COLO668 (cell line): Measurements from ENCODE around the gene LUM.

Experiments
- DNase-seq: peaks from one replicate; lab custom pipeline; 2025; ENCODE audit not compliant: unreplicated experiment; lab: John Stamatoyannopoulos, UW

The LUM gene

GRCh38 chr12:91074851-91075250 is 36.4 kb downstream of the LUM start:
- DNase-seq, result no peak

GRCh38 chr12:91074154-91074709 is 37.1 kb downstream of the LUM start:
- DNase-seq, result no peak

- no peak for DNase-seq
These were observed 37.9 kb downstream of the LUM start for GRCh38 chr12:91073426-91073825.

GRCh38 chr12:91072931-91073330 is 38.4 kb downstream of the LUM start:
- DNase-seq, result peak; percentile 14

- DNase-seq, result no peak
These were observed 40.4 kb downstream of the LUM start for GRCh38 chr12:91070936-91071335.

DNA sequence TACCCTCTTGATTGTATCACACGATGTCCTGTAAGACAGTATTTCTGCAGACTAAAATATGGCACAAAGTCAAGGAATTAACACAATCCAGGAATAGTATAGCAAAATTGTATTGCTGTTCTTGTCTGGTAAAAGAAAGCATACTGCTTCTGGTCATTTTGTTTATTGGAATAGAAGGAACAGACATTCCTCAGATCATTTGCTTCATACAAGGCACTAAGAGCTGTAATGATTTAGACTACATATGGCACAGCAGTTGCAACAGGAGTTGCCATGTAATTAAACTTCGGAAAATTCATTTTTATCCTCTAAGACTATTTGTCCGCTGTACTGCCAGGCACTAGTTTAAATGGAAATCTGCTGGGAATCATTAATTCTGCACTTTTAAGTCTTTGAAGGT is 45.9 kb downstream of the LUM start:
- DNase-seq, result no peak

DNA sequence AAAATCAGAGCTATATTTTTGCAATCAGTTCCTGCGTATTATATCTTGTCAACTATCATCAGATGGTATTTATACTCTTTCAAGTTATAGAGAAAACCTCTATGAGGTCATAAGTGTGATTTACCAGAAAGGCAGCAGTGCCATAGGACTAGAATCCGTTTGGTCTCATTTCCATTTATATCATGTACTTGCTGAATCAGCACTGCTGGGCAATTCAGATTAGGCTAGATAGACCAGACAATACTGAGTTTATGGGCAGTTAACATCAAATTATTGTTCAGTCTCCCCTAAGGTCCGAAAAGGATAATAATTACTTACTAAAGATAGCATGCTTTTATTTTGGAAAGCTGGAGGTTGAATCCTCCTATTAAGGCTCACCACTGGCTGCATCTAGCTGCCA is 46.7 kb downstream of the LUM start:
- DNase-seq, result no peak

DNA sequence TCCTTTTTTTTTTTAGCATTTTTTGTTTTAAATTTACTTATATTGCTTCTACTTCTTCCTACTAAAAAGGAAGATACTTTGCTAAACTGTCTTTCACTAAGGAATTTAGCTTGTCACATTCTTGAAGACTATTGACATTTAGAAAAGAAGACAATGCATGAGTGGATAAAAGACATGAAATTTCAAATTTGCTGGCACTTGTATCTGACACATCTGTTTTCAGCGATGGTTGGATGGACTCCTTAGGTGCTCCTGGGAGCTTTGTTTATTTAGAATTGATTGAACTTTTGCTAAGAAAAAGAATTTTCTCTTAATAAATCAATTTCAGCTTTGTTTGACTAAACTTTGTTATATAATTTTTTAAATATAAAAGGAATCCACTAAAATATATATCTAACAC is 50.2 kb downstream of the LUM start:
- DNase-seq, result no peak

DNA sequence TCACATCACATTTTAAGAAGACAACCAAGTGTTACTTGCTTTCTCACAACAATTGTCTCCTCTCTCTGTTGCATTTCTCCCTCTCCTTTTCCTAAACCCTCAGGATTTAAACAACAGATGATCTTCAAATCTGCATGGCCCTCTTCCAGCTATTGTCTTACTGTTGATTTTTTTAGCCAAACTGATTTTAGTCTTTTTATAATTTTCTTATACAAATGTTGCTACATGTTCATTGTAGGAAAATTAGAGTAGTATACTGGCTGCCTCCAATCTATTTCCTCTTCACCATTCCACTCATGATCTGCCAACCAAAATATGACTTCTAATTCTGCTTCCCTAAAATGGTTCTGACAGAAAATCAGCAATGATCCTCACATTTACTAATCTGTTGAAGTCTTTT is 52.1 kb downstream of the LUM start:
- DNase-seq, result no peak

DNA sequence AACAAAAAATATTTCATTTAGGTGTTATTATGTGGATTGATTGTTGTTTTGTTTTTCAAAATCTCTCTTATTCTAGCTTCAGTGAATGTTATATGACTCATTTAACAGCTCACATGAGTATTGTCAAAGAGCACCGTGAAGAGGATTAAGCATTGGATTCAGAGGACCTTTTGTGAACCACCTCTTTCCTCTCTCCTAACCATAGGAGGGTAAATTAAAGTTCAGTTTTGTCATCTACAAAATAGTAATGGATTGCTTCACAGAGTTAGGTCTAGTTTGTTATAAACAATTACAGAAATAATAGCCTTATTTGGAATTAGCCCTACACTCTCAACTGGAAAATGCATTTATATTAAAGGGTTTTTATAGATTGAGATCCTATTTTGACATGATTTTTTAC is 52.5 kb downstream of the LUM start:
- no peak for DNase-seq

DNA sequence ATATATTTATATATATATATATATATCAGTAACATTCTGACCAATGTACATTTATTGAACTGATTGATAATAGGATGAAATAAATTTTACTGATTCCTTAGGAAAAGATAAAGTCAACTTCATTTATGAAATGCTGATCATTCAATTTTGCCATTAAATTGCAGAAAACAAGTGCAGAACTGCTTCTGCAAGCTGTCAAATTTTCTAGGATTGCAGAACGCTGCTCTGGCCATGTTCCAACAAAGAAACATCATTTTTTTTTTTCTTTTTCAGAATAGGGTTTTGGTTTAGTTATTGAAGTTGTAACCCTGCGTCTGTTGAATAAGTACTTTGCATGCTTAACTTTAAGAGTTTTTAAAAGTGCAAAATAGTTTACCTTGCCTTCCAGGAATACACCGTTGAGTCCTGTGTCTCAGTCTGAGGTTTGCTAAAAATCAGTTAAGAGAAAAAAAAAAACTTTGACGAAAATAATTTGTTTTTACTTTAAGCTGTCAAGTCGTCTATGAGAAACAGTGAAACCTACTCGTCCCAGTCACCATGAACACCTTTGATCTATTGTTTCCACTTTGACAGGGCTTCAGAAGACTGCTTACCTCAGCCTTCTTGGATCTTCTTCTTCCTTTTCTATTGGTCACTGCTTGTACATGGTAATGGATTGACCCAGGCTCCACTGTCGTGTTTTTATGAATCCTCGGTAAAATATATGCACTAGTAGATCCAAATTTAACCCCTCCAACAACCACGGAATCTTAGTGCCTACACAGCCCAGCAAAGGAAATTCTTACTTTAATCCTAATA is 53.7 kb downstream of the LUM start, which contains the start of gene KERA:
Gene KERA, minus strand, starts transcription at position 657 of the 798 bp plus-strand sequence. CDS start 1,743 bp downstream, outside the sequence.
- DNase-seq, result no peak

DNA sequence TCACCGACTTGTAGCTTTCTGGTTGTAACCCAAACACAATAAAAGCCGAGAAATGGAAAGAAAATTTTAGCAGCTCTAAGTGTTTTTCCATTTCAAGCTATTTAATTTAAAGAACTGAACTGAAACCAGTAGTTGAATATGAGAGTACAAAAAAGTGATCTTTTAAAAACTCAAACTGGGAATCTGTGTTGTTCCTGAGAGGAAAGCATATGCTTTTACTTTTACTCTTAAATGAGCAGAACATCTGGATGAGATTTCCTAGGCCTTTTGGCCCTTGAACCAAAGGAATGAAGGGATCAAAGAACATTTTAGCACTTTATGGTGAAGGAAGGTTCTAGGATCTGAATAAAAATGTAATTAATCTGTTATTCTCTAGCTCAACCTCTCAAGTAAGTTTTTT is 54.8 kb downstream of the LUM start:
- DNase-seq, result no peak

DNA sequence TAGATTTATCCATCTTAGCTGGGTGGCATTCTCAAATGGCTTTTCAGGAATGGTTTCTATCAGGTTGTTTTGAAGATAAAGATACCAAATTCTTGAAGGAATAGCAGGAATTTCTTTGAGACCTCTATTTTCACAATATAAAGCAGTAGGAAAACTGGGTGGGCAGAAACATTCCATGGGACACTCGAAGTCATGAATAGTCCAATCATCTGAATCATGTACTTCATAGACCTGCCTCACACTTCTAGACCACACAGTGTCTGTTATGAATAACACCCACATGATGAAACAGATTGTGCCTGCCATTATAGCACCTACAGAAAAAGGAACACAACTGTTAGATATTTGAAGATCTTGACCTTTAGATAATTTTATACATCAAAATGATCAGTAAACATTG is 55.3 kb downstream of the LUM start:
- DNase-seq, result no peak

DNA sequence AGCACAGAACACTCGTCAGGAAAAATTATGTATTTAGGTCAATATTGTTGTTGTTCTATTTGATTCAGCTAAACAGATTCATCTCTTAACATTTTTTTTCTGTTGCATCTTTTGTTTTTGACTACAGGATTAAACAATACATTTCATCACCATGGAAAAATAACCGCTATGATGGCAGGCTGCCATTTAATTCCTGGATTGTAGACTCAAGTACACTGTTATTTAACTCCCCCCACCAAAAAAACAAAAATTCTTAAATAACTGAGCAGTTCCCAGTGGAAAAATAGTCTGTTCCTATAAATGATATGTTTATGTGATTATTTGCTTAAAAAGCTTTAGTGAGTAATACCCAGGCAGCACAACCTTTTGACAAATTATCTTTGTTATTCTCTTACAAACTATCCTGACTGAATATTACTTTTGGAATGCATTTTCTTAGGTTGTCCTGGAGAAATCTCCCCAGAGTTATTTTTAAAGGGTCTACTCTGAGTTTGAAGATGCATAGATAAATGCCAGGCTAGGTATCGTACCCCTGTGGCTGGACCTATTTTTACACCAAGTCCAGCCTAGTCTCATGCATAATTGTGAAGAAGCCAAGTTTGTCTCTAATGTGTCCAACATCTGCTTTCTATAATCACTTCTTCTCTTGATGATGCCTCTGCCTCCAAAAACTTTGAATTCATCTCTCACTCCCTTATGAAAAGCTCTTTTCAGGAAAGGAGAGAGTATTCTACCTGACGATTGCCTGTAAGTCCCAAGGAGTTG is 57.2 kb downstream of the LUM start:
- DNase-seq, result no peak
